Neural cell (in vitro differentiated cells): ENCODE data around the gene NPTXR. TPM values are rescaled to one million over a fixed set of nuclear protein-coding genes. Genes with fewer than 3 reads are reported as not detected.

Experiments
- H2AFZ ChIP-seq: fragments of 200-600, 300-800 bp; sonication (generic), shearing (Covaris generic); 2 replicates; pipeline ENCODE4 v1.6.0; 2014; ENCODE audit warnings: low read depth, mild to moderate bottlenecking, antibody characterized with exemption, low read length, moderate library complexity
- H3F3A ChIP-seq: fragments of 200-600 bp; shearing (Covaris generic); 2 replicates; pipeline ENCODE4 v1.6.1; 2016; ENCODE audit warnings: mild to moderate bottlenecking, moderate library complexity, mixed read lengths, antibody characterized with exemption, low read length; ENCODE audit not compliant: insufficient read depth, poor library complexity, severe bottlenecking
- H3K27ac ChIP-seq: fragments of 200-600, 300-800 bp; sonication (generic), shearing (Covaris generic); 2 replicates; pipeline ENCODE4 v1.5.1; 2014; ENCODE audit warnings: mild to moderate bottlenecking, low read length, moderate library complexity
- H3K27me3 ChIP-seq: fragments of 300-800, 200-600 bp; sonication (generic), shearing (Covaris generic); 2 replicates; pipeline ENCODE4 v1.6.0; 2014; ENCODE audit warnings: mild to moderate bottlenecking, low read depth, low read length, moderate library complexity; ENCODE audit not compliant: insufficient read depth
- H3K36me3 ChIP-seq: fragments of 300-800, 200-600 bp; sonication (generic), shearing (Covaris generic); 2 replicates; pipeline ENCODE4 v1.5.1; 2014; ENCODE audit warnings: mild to moderate bottlenecking, antibody characterized with exemption, low read length, moderate library complexity; ENCODE audit not compliant: insufficient read depth
- H3K4me2 ChIP-seq: fragments of 300-800, 200-600 bp; sonication (generic), shearing (Covaris generic); 2 replicates; pipeline ENCODE4 v1.6.0; 2014; ENCODE audit warnings: mild to moderate bottlenecking, low read length
- H3K4me3 ChIP-seq: fragments of 300-800, 200-600 bp; sonication (generic), shearing (Covaris generic); 2 replicates; pipeline ENCODE4 v1.5.1; 2014; ENCODE audit warnings: mild to moderate bottlenecking, low read length, moderate library complexity
- H3K79me2 ChIP-seq: fragments of 200-600 bp; shearing (Covaris generic); replicated peaks from 2 replicates; pipeline ENCODE4 v1.6.0; 2014; ENCODE audit warnings: mild to moderate bottlenecking, low read length, moderate library complexity; ENCODE audit not compliant: insufficient read depth
- H3K9ac ChIP-seq: fragments of 300-800, 200-600 bp; sonication (generic), shearing (Covaris generic); 2 replicates; pipeline ENCODE4 v1.6.1; 2016; ENCODE audit warnings: mild to moderate bottlenecking, low read length, mixed read lengths
- H3K9me2 ChIP-seq: fragments of 200-600 bp; shearing (Covaris generic); 2 replicates; pipeline ENCODE4 v1.6.1; 2016; ENCODE audit warnings: mild to moderate bottlenecking, low read length, mixed read lengths; ENCODE audit not compliant: insufficient read depth
- H3K9me3 ChIP-seq: fragments of 200-600, 300-800 bp; sonication (generic), shearing (Covaris generic); 2 replicates; pipeline ENCODE4 v1.6.1; 2016; ENCODE audit warnings: mild to moderate bottlenecking, mixed run types, low read length, moderate library complexity, mixed read lengths
- H4K20me1 ChIP-seq: fragments of 200-600 bp; shearing (Covaris generic); 2 replicates; pipeline ENCODE4 v1.6.1; 2016; ENCODE audit warnings: mild to moderate bottlenecking, mixed run types; ENCODE audit not compliant: insufficient read depth
- CTCF ChIP-seq: fragments of 450-650 bp; IDR thresholded peaks from 2 replicates; pipeline ENCODE4 v1.5.1; 2014; ENCODE audit warnings: antibody characterized with exemption, mild to moderate bottlenecking, moderate library complexity; ENCODE audit not compliant: poor library complexity, severe bottlenecking
- EP300 ChIP-seq: fragments of 450-650 bp; conservative IDR thresholded peaks from 2 replicates; pipeline ENCODE4 v1.6.1; 2014; ENCODE audit warnings: antibody characterized with exemption, mild to moderate bottlenecking, moderate library complexity; ENCODE audit not compliant: poor library complexity, severe bottlenecking
- EZH2 ChIP-seq: fragments of 200-600, 300-800 bp; shearing (Covaris generic), sonication (generic); IDR thresholded peaks from 2 replicates; pipeline ENCODE4 v1.6.1; 2014; ENCODE audit warnings: antibody characterized with exemption, low read length, borderline replicate concordance, mild to moderate bottlenecking; ENCODE audit not compliant: insufficient read depth, poor library complexity, severe bottlenecking
- MXI1 ChIP-seq: fragments of 450-650 bp; conservative IDR thresholded peaks from 2 replicates; pipeline ENCODE4 v1.6.1; 2014; ENCODE audit warnings: antibody characterized with exemption, mild to moderate bottlenecking; ENCODE audit not compliant: poor library complexity, severe bottlenecking
- POLR2AphosphoS5 ChIP-seq: IDR thresholded peaks from 2 replicates; pipeline ENCODE4 v1.6.1; 2012
- RAD21 ChIP-seq: fragments of 450-650 bp; conservative IDR thresholded peaks from 2 replicates; pipeline ENCODE4 v1.6.1; 2014; ENCODE audit warnings: antibody characterized with exemption, mild to moderate bottlenecking, moderate library complexity
- SMC3 ChIP-seq: fragments of 450-650 bp; conservative IDR thresholded peaks from 2 replicates; pipeline ENCODE4 v1.6.1; 2014; ENCODE audit warnings: antibody characterized with exemption, mild to moderate bottlenecking, moderate library complexity; ENCODE audit not compliant: poor library complexity
- TAF1 ChIP-seq: IDR thresholded peaks from 2 replicates; pipeline ENCODE4 v1.6.1; 2012; ENCODE audit warnings: low read depth
- polyA plus RNA-seq: library from polyadenylated mRNA; depleted of rRNA; stranded (reverse); fragments of >200 nt; gene quantifications from 2 replicates; pipeline ENCODE4 v1.2.3, GENCODE V29; 2014
- TF ChIP-seq, protein P1 (sequence below): IDR thresholded peaks from 2 replicates; pipeline ENCODE4 v1.6.1; 2012; ENCODE audit warnings: borderline replicate concordance

Gene NPTXR
- polyA plus RNA-seq, 1 donor from 2014 or later = 17.0 TPM

DNA sequence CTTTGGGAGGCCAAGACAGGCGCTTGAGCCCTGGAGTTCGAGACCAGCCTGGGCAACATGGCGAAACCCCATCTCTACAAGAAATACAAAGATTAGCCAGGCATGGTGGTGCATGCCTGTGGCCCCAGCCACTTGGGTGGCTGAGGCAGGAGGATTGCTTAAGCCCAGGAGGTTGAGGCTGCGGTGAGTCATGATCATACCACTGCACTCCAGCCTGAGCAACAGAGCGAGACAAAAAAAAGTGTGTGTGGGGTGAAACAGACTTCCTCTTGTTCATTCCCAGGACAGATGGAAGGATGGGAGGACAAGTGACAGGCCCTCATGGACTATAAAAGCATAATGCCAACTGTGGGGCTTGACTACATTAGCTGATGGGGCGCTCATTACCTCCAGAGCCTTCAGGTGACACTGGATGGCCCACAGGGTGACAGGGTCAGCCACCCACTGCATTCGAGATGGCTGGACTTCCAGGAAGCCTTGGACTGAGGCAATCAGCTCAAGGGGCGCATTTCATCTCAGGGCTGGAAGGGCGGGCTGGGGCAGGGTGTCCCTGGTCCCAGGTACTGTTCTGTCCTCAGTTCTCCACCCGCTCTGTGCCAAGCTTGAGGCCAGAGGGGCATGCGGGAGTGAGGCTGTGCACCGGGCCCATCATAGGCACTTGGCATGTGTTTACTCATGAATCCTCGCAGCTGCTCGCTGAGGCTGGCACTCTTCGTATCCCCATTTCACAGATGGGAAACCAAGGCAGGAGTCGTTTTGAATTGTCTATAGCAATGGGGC lies 12.5 kb downstream of the NPTXR start:
- H2AFZ ChIP-seq = no peak overlapping the region
- TF ChIP-seq EZH2 = no peak
- no peak for TF ChIP-seq POLR2AphosphoS5
- no peak for TF ChIP-seq TAF1
- no peak for TF ChIP-seq CTCF
- TF ChIP-seq, protein P1, sequence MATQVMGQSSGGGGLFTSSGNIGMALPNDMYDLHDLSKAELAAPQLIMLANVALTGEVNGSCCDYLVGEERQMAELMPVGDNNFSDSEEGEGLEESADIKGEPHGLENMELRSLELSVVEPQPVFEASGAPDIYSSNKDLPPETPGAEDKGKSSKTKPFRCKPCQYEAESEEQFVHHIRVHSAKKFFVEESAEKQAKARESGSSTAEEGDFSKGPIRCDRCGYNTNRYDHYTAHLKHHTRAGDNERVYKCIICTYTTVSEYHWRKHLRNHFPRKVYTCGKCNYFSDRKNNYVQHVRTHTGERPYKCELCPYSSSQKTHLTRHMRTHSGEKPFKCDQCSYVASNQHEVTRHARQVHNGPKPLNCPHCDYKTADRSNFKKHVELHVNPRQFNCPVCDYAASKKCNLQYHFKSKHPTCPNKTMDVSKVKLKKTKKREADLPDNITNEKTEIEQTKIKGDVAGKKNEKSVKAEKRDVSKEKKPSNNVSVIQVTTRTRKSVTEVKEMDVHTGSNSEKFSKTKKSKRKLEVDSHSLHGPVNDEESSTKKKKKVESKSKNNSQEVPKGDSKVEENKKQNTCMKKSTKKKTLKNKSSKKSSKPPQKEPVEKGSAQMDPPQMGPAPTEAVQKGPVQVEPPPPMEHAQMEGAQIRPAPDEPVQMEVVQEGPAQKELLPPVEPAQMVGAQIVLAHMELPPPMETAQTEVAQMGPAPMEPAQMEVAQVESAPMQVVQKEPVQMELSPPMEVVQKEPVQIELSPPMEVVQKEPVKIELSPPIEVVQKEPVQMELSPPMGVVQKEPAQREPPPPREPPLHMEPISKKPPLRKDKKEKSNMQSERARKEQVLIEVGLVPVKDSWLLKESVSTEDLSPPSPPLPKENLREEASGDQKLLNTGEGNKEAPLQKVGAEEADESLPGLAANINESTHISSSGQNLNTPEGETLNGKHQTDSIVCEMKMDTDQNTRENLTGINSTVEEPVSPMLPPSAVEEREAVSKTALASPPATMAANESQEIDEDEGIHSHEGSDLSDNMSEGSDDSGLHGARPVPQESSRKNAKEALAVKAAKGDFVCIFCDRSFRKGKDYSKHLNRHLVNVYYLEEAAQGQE = no peak
- no peak for TF ChIP-seq MXI1
- TF ChIP-seq SMC3 = no peak
- no peak for TF ChIP-seq RAD21
- H3K9me3 ChIP-seq = no peaks in the 10 kb centered on the region
- no peak overlapping the region for H3K9ac ChIP-seq
- H3K27me3 ChIP-seq = no peaks in the 10 kb centered on the region
- H3F3A ChIP-seq = no peaks in the 10 kb centered on the region
- no peak overlapping the region for H3K27ac ChIP-seq
- no peaks in the 10 kb centered on the region for H4K20me1 ChIP-seq
- no peak overlapping the region for H3K4me3 ChIP-seq
- H3K4me2 ChIP-seq = no peak overlapping the region
- no peaks in the 10 kb centered on the region for H3K79me2 ChIP-seq
- no peaks in the 10 kb centered on the region for H3K9me2 ChIP-seq
- H3K36me3 ChIP-seq = no peaks in the 10 kb centered on the region

GRCh38 chr22:38830845-38831108 lies 13.1 kb downstream of the NPTXR start:
- no peaks in the 10 kb centered on the region for H3K27me3 ChIP-seq
- no peak overlapping the region for H3K4me2 ChIP-seq
- H3K79me2 ChIP-seq = no peaks in the 10 kb centered on the region
- no peaks in the 10 kb centered on the region for H3K9me2 ChIP-seq
- H3K4me3 ChIP-seq = no peak overlapping the region
- no peak overlapping the region for H2AFZ ChIP-seq
- no peaks in the 10 kb centered on the region for H3K36me3 ChIP-seq
- TF ChIP-seq EZH2 (no peak), MXI1 (no peak), CTCF (no peak), EP300 (no peak), SMC3 (no peak), TAF1 (no peak), POLR2AphosphoS5 (no peak), RAD21 (no peak)
- TF ChIP-seq, protein P1 = no peak
- no peak overlapping the region for H3K27ac ChIP-seq
- H3K9ac ChIP-seq = no peak overlapping the region
- no peaks in the 10 kb centered on the region for H3K9me3 ChIP-seq
- H3F3A ChIP-seq = no peaks in the 10 kb centered on the region
- no peaks in the 10 kb centered on the region for H4K20me1 ChIP-seq
